Trophoblast cell (in vitro differentiated cells and primary cell): Measurements from ENCODE around the gene GPC3.

Source experiments
- DNase-seq, 2 donors: peaks; one replicate each; pipeline ENCODE4 v3.0.0-alpha.2; 2016
- H2AFZ ChIP-seq: 2 replicates; pipeline ENCODE4 v1.6.1; 2013; ENCODE audit warnings: low read length, moderate library complexity, mild to moderate bottlenecking; ENCODE audit not compliant: insufficient read depth, poor library complexity
- H2AK5ac ChIP-seq: 2 replicates; pipeline ENCODE4 v1.6.1; 2013; ENCODE audit warnings: mild to moderate bottlenecking, low read length
- H2BK120ac ChIP-seq: 2 replicates; pipeline ENCODE4 v1.6.1; 2013; ENCODE audit warnings: low read length, mild to moderate bottlenecking, moderate library complexity; ENCODE audit not compliant: insufficient read depth, poor library complexity
- H2BK12ac ChIP-seq: 2 replicates; pipeline ENCODE4 v1.6.1; 2013; ENCODE audit warnings: mild to moderate bottlenecking, low read length, moderate library complexity
- H2BK5ac ChIP-seq: 2 replicates; pipeline ENCODE4 v1.6.1; 2013; ENCODE audit warnings: low read length, low read depth, moderate library complexity, mild to moderate bottlenecking; ENCODE audit not compliant: poor library complexity
- H3K14ac ChIP-seq: 2 replicates; pipeline ENCODE4 v1.6.1; 2013; ENCODE audit warnings: mild to moderate bottlenecking, low read length
- H3K18ac ChIP-seq: 2 replicates; pipeline ENCODE4 v1.6.1; 2013; ENCODE audit warnings: mild to moderate bottlenecking, low read length
- H3K23ac ChIP-seq: 2 replicates; pipeline ENCODE4 v1.6.1; 2013; ENCODE audit warnings: low read length
- H3K27ac ChIP-seq: 2 replicates; pipeline ENCODE4 v1.5.1; 2013; ENCODE audit warnings: low read depth, mild to moderate bottlenecking, inconsistent platforms, low read length, moderate library complexity
- H3K27me3 ChIP-seq: 2 replicates; pipeline ENCODE4 v1.6.1; 2013; ENCODE audit warnings: inconsistent platforms, mild to moderate bottlenecking, low read length, moderate library complexity; ENCODE audit not compliant: insufficient read depth
- H3K36me3 ChIP-seq, 2 experiments: 1 replicate in 1 of 2; 2 replicates in 1 of 2; pipeline ENCODE4 v1.6.1; 2013; ENCODE audit warnings: low read length in 2 of 2, mild to moderate bottlenecking in 2 of 2, moderate library complexity in 1 of 2; ENCODE audit not compliant: insufficient read depth in 2 of 2, control insufficient read depth in 1 of 2
- H3K4ac ChIP-seq: 2 replicates; pipeline ENCODE4 v1.6.1; 2013; ENCODE audit warnings: low read depth, mild to moderate bottlenecking, low read length, moderate library complexity
- H3K4me1 ChIP-seq, 2 experiments: 1 replicate in 1 of 2; 2 replicates in 1 of 2; pipeline ENCODE4 v1.6.1; 2013; ENCODE audit warnings: low read length in 2 of 2, mild to moderate bottlenecking in 2 of 2, moderate library complexity in 1 of 2; ENCODE audit not compliant: insufficient read depth in 2 of 2, control insufficient read depth in 1 of 2
- H3K4me2 ChIP-seq: 2 replicates; pipeline ENCODE4 v1.6.1; 2013; ENCODE audit warnings: inconsistent platforms, mild to moderate bottlenecking, low read length, moderate library complexity
- H3K4me3 ChIP-seq: 2 replicates; pipeline ENCODE4 v1.5.1; 2013; ENCODE audit warnings: mild to moderate bottlenecking, low read depth, low read length, inconsistent platforms
- H3K79me1 ChIP-seq: one replicate; pipeline ENCODE4 v1.6.1; 2013; ENCODE audit warnings: low read length
- H3K79me2 ChIP-seq: 2 replicates; pipeline ENCODE4 v1.6.1; 2013; ENCODE audit warnings: low read length, mild to moderate bottlenecking; ENCODE audit not compliant: control insufficient read depth, insufficient read depth, poor library complexity
- H3K9ac ChIP-seq: 2 replicates; pipeline ENCODE4 v1.6.1; 2013; ENCODE audit warnings: mild to moderate bottlenecking, low read length
- H3K9me3 ChIP-seq: 2 replicates; pipeline ENCODE4 v1.6.1; 2013; ENCODE audit warnings: low read depth, mild to moderate bottlenecking, control low read depth, inconsistent platforms, low read length; ENCODE audit not compliant: insufficient read depth
- H4K12ac ChIP-seq: 2 replicates; pipeline ENCODE4 v1.6.1; 2013; ENCODE audit warnings: low read depth, mild to moderate bottlenecking, low read length, moderate library complexity
- H4K8ac ChIP-seq: 2 replicates; pipeline ENCODE4 v1.6.1; 2013; ENCODE audit warnings: low read depth, mild to moderate bottlenecking, low read length, moderate library complexity
- H4K91ac ChIP-seq: one replicate; pipeline ENCODE4 v1.6.1; 2013; ENCODE audit warnings: low read depth, mild to moderate bottlenecking, low read length, moderate library complexity
- WGBS: extraction: QIAGEN DNeasy Blood & Tissue Kit; methylation state at CpG from one replicate; pipeline ENCODE4 v1.1.7; 2013; ENCODE audit warnings: missing lambda C conversion rate; ENCODE audit not compliant: insufficient read length, insufficient coverage; ENCODE audit errors: extremely low coverage; 5-methylcytosine and 5-hydroxymethylcytosine counted together

Gene GPC3

GRCh38 chrX:133709501-133709900, 275.9 kb downstream of the GPC3 start:
- Histone ChIP-seq H3K27me3 (no peaks in the 10 kb centered on the region), H2BK120ac (no peak overlapping the region), H3K4me3 (no peak overlapping the region), H2BK5ac (no peak overlapping the region), H4K91ac (no peak overlapping the region), H3K4ac (no peak overlapping the region), H3K79me1 (no peaks in the 10 kb centered on the region), H3K79me2 (no peaks in the 10 kb centered on the region), H2AK5ac (no peak overlapping the region), H3K4me2 (no peak overlapping the region), H3K27ac (no peak overlapping the region), H3K23ac (no peak overlapping the region), H3K4me1 (no peaks in the 10 kb centered on the region), H3K14ac (no peak overlapping the region), H3K9me3 (no peaks in the 10 kb centered on the region), H3K18ac (no peak overlapping the region), H3K36me3 (no peaks in the 10 kb centered on the region), H4K12ac (no peak overlapping the region), H2BK12ac (no peak overlapping the region), H2AFZ (no peak overlapping the region), H4K8ac (no peak overlapping the region), H3K9ac (no peak overlapping the region)
- no CpG with 5 or more reads among the region's 1 CpG for WGBS
- DNase-seq: no peak

- Histone ChIP-seq H3K27ac (no peak overlapping the region), H3K9ac (no peak overlapping the region), H2AFZ (no peak overlapping the region), H2BK12ac (no peak overlapping the region), H3K4me3 (no peak overlapping the region), H3K79me1 (no peaks in the 10 kb centered on the region), H3K18ac (no peak overlapping the region), H3K4ac (no peak overlapping the region), H2BK120ac (no peak overlapping the region), H4K8ac (no peak overlapping the region), H3K79me2 (no peaks in the 10 kb centered on the region), H3K4me1 (no peaks in the 10 kb centered on the region), H4K91ac (no peak overlapping the region), H3K14ac (no peak overlapping the region), H3K9me3 (no peaks in the 10 kb centered on the region), H4K12ac (no peak overlapping the region), H2BK5ac (no peak overlapping the region), H3K4me2 (no peak overlapping the region), H3K23ac (no peak overlapping the region), H2AK5ac (no peak overlapping the region), H3K36me3 (no peaks in the 10 kb centered on the region), H3K27me3 (no peaks in the 10 kb centered on the region)
- DNase-seq: no peak
- WGBS: no CpG with 5 or more reads among the region's 1 CpG
Measured at GRCh38 chrX:133706890-133707289, 278.5 kb downstream of the GPC3 start.

- Histone ChIP-seq H2BK120ac (no peak overlapping the region), H3K9ac (no peak overlapping the region), H3K79me1 (peaks cover 3% of the 10 kb centered on the region), H3K4ac (no peak overlapping the region), H3K23ac (no peak overlapping the region), H2AK5ac (no peak overlapping the region), H3K79me2 (no peaks in the 10 kb centered on the region), H3K9me3 (no peaks in the 10 kb centered on the region), H3K4me1 (peaks cover 0 to 3% of the 10 kb centered on the region in 2 experiments), H3K14ac (no peak overlapping the region), H2BK5ac (no peak overlapping the region), H3K27ac (no peak overlapping the region), H3K36me3 (no peaks in the 10 kb centered on the region), H3K18ac (no peak overlapping the region), H2AFZ (no peak overlapping the region), H3K4me3 (no peak overlapping the region), H4K8ac (no peak overlapping the region), H4K91ac (no peak overlapping the region), H2BK12ac (no peak overlapping the region), H3K4me2 (no peak overlapping the region), H4K12ac (no peak overlapping the region), H3K27me3 (no peaks in the 10 kb centered on the region)
- DNase-seq: no peak
Measured at GRCh38 chrX:133702230-133702629, 283.2 kb downstream of the GPC3 start.

- Histone ChIP-seq H3K4ac (no peak overlapping the region), H3K23ac (no peak overlapping the region), H4K91ac (no peak overlapping the region), H2AK5ac (no peak overlapping the region), H2BK12ac (no peak overlapping the region), H3K36me3 (no peaks in the 10 kb centered on the region), H3K27ac (no peak overlapping the region), H3K14ac (no peak overlapping the region), H3K9me3 (no peaks in the 10 kb centered on the region), H3K4me3 (no peak overlapping the region), H3K4me2 (no peak overlapping the region), H2BK120ac (no peak overlapping the region), H3K18ac (no peak overlapping the region), H3K4me1 (peaks cover 2 to 6% of the 10 kb centered on the region in 2 experiments), H3K9ac (no peak overlapping the region), H2AFZ (no peak overlapping the region), H3K27me3 (no peaks in the 10 kb centered on the region), H4K12ac (peak overlapping the region; percentile 62), H2BK5ac (no peak overlapping the region), H4K8ac (no peak overlapping the region), H3K79me1 (peaks cover 3% of the 10 kb centered on the region), H3K79me2 (no peaks in the 10 kb centered on the region)
- no CpG with 5 or more reads among the region's 7 CpGs for WGBS
- DNase-seq: no peak
Measured at GRCh38 chrX:133699023-133699728, 286.2 kb downstream of the GPC3 start.
